Epithelial cell of esophagus (primary cell): ENCODE results near the gene MC5R.
A peak's percentile ranks its signal among the peaks of the same experiment; 100 is the strongest.

Source experiments
- DNase-seq: peaks from one replicate; pipeline ENCODE4 v3.0.0; 2010; ENCODE audit warnings: low read depth
- H3K4me3 ChIP-seq: 2 replicates; pipeline ENCODE4 v1.5.1; 2011; ENCODE audit warnings: mild to moderate bottlenecking, low read length, control low read depth
- TF ChIP-seq, protein P1 (sequence below): IDR thresholded peaks from 2 replicates; pipeline ENCODE4 v1.5.1; 2011; ENCODE audit warnings: low read depth, mild to moderate bottlenecking, low read length, control low read depth, inconsistent platforms; ENCODE audit not compliant: insufficient read depth; ENCODE audit errors: missing control alignments

The MC5R gene

DNA sequence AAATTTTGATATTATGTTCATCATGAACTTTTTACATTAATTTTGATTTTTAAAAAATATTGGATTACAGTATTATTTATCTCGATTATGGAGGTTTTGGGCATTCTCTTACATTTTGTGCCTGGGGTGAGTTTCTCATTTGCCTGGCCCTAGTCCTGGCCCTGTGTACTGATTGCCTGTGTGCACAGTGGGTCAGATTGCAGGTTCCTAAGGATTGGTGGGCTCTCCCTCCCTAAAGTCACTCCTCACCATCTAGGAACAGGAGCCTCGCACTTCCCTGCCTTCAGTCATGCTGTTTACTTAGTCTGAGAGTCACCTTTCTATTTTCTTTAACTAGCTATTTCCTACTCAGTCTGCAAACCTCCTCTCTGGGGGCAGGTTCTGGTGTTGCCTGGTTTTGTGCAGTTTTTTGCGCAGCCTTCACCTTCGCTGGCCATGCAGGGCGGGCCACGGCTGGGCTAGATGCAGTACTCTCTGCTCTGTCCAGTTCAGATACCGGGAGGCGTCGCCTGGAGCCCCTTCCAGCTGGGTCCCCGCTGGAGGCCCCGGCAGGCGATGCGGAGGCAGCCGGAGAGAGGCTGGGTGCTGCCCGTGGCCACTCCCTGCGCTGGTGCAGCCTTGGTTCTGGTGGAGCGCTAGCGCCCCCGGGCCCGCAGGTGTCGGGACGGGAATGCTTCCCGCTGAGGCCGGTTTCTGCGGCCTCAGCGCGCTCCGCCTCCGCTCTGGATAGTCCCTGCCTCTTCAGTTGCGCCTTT lies 23.3 kb upstream of the MC5R start:
- TF ChIP-seq, protein P1, sequence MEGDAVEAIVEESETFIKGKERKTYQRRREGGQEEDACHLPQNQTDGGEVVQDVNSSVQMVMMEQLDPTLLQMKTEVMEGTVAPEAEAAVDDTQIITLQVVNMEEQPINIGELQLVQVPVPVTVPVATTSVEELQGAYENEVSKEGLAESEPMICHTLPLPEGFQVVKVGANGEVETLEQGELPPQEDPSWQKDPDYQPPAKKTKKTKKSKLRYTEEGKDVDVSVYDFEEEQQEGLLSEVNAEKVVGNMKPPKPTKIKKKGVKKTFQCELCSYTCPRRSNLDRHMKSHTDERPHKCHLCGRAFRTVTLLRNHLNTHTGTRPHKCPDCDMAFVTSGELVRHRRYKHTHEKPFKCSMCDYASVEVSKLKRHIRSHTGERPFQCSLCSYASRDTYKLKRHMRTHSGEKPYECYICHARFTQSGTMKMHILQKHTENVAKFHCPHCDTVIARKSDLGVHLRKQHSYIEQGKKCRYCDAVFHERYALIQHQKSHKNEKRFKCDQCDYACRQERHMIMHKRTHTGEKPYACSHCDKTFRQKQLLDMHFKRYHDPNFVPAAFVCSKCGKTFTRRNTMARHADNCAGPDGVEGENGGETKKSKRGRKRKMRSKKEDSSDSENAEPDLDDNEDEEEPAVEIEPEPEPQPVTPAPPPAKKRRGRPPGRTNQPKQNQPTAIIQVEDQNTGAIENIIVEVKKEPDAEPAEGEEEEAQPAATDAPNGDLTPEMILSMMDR: peak; percentile 63
- H3K4me3 ChIP-seq: peak overlapping the region; percentile 40
- peak; percentile 83 for DNase-seq

DNA sequence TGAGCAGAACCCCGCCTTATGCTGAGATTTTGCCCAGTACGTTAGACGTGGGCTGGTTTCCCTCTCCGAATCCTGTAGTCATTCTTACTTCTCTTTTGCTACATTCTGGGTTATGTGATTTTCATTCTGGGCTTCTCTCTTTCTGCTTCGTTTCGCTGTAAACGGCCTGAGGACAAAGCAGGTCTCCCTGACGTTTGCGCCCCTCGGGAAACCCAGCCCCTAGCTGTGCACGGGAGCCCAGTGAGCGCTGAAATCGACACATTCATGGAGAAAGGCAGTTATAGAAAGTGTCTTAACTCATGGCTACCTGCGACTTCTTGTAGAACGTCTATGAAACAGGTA lies 22.7 kb upstream of the MC5R start:
- DNase-seq: no peak
- peak overlapping the region; percentile 40 for H3K4me3 ChIP-seq
- TF ChIP-seq, protein P1: no peak

DNA sequence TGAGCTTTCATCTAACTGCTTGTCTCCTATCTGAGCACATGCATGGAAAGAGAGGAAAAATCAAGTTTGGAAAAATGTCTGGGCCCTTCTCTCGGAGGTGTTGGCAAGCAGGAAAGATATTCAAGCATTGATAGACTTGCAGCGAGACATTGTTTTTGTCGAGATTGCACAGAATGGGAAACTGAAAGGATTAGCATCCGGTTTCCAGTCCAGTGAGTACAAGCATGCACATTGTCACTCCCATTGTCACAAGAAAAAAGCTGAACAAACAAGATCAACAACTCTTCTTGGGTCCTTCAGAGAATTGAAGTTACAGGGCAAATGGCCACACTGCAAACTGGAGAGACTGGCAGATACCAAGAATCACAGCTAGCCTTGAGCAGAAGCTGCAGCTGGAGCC lies 19.6 kb upstream of the MC5R start:
- TF ChIP-seq, protein P1: no peak
- DNase-seq: no peak
- no peak overlapping the region for H3K4me3 ChIP-seq

DNA sequence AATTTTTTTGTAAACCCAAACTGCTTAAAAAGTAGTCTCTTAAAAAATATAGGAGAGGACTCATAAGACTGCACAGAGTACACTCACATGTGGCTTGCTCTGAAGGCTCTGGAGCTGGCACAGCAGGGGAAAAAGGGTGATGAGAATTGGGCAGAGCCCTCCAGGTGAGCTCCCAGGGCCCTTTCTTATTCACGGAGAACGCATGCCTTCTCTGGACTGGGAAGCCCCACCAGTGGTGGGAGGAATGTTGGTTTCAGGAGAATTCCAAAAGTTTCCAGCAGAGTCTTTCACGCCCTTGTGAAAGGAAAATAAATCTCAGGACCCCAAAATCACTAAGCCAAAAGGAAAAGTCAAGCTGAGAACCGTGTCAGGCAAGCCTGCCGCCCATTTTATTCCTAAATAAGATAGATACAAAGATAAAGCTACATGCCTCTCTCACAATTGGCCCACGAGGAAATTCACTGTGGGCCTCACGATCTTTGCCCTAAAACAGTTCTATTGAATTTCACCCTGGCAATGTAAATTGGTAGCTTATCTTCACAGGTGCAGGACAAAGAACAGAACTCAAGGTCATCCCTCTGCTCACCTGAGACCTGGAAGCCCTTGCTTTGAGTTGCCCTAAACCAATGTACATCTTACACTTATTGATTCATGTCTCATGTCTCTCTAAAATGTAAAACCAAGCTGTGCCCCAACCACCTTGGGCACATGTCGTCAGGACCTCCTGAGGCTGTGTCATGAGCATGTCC lies 15.5 kb upstream of the MC5R start:
- DNase-seq: no peak
- TF ChIP-seq, protein P1: no peak
- H3K4me3 ChIP-seq: no peak overlapping the region

DNA sequence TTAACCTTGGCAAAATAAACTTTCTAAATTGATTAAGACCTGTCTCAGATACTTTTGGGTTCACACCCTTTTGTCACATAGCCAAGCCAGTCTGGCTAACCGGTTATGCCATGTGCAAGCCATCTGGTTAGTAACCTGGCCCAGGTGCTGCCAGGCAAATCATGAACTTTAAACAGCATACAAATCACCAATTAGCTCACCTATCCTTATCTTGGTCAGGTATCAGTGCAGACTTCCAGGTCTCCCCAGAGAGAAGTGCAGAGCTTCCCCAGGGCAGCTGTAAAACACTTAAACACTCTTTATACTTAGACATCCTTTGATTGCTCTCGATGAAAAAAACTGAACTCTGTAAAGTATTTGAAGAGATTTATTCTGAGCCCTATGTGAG lies 14.9 kb upstream of the MC5R start:
- TF ChIP-seq, protein P1: no peak
- H3K4me3 ChIP-seq: no peak overlapping the region
- peak; percentile 39 for DNase-seq

DNA sequence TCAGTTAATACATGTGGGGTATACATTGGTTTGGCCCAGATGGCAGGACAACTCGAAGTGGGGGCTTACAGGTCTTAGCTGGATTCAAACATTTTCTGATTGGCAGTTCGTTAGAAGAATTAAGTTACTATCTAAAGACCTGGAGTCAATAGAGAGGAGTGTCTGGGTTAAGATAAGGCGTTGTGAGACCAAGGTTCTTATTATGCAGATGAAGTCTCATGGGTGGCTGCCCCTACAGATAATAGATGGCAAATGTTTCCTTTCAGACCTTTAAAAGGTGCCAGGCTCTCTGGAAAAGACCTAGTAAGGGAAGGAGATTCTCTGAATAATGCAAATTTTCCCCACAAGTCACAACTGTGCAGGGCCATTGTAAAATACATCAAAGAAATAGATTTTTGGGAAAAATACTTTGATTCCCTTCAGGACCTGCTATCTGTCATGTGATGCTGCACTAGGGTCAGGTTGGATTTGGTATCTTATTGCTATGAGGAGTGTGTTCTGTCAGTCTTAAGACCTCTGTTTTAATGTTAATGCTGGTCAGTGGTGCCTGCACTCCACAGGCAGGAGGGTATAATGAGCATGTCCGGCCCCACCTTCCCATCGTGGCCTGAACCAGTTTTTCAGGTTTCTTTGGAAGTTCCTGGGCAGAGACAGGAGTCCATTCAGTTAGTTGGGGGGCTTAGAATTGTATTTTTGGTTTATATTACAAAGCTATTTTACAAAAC lies 14.3 kb upstream of the MC5R start:
- H3K4me3 ChIP-seq: no peak overlapping the region
- TF ChIP-seq, protein P1: no peak
- peak; percentile 52 for DNase-seq
